CD4-positive, alpha-beta T cell treated with Interleukin-21 for 1 hour (primary cell): ENCODE results near the gene OR2AG1.
"Not testable (repeated sequence)": the region's sequence is repeated elsewhere in the genome, so short reads cannot be mapped to it uniquely, and the experiment has no call there.

Experiments
- DNase-seq: peaks from one replicate; pipeline ENCODE4 v3.0.0-alpha.2; 2020

Gene OR2AG1

GRCh38 chr11:6799402-6799801, 16.6 kb downstream of the OR2AG1 start, which contains the start of gene OR6A2:
Gene OR6A2, minus strand, starts transcription at chr11:6799689. Its CDS starts 3,981 bp downstream, at chr11:6795708.
- no peak for DNase-seq

DNA sequence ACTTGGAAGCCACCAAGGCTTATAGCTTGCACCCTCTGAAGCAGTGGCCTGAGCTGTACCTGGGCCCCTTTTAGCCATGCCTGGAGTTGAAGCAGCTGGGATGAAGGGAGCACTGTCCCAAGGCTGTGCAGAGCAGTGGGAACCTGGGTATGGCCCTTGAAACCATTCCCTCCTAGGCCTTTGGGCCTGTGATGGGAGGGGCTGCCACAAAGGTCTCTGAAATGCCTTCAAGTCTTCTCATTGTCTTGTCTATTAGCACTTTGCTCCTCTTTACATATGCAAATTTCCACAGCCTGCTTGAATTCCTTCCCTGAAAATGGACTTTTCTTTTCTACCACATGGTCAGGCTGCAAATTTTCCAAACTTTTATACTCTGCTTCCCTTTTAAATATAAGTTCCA, 18.3 kb downstream of the OR2AG1 start:
- not testable (repeated sequence) for DNase-seq

GRCh38 chr11:6812390-6813005, 29.7 kb downstream of the OR2AG1 start:
- DNase-seq: peak; percentile 55

- no peak for DNase-seq
Observed at GRCh38 chr11:6813656-6814055, 30.8 kb downstream of the OR2AG1 start.

GRCh38 chr11:6817694-6818093, 34.9 kb downstream of the OR2AG1 start:
- no peak for DNase-seq

GRCh38 chr11:6818967-6819366, 36.1 kb downstream of the OR2AG1 start:
- no peak for DNase-seq

DNA sequence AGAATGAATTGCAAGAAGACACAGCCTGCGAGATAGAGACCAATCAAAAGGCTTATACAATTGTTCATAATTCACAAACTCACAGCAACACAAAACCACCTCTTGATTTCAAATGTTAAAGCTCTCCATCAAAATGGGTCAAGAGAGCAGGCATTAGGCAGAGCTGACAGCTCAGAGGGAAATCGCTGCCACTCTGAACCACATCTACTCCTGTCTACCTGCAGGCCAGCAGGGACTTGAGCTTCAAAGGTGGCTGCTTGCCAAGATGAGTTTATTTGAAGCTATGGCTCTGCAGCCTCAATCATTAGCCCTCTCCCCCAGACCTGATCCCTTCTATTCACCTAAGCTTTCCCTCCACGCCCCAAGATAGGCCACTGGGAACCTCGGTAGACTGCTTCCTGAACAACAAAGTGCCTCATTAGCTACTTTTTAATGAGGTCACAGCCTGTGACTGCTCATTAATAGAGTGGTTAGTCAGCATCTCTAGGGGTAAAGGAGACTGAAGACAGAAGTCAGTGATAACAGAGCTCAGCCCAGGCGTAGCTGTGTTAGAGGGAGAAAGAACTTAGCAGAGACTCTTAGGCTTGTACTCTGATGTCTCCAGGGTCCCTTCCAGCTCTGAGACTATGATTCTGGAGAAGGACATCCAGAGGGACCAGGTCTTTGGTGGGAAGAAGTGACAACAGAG, 41.5 kb downstream of the OR2AG1 start:
- no peak for DNase-seq

DNA sequence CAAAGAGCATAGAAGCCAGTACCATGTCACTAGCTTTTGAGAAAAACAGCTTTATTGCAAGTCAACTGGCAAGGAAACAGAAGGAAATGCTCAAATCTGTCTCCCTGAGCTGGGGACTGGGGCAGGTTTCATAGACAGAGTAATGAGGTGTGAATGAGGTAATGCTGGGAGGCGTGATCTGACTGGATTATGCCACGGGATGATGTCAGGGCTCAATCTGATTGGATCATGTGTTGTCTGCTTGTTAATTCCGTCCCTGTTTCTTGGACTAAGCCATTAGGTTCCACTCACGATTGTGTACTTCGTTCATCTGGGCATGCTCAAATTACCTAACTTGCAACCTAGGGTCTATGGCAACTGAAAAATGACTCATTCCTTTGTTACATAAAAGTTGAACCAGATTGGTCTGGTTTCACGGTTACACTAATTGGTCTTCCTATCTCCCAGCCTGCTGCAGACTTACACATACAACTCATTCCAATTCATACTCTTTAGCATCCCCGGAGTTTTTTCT, 42.5 kb downstream of the OR2AG1 start:
- no peak for DNase-seq

DNA sequence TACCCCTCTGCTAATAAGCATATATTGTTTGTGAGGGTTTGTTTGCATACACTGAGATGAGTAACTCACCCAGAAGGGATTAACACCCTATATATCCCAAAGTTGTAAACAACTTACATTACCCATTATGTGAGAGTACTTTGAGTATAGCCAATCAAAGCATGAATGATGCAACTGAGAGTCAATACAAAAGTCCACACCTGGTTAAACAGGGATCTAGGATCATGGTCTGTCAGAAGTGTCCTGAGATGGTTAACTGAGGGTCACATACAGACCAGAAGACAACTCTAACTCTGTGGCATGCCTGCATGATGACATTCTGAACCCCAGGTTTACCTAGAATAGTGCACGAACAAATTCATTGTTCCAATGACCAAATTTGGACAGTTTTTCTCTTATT, 45.3 kb downstream of the OR2AG1 start:
- DNase-seq: no peak

GRCh38 chr11:6833356-6833755, 50.5 kb downstream of the OR2AG1 start:
- DNase-seq: no peak

DNA sequence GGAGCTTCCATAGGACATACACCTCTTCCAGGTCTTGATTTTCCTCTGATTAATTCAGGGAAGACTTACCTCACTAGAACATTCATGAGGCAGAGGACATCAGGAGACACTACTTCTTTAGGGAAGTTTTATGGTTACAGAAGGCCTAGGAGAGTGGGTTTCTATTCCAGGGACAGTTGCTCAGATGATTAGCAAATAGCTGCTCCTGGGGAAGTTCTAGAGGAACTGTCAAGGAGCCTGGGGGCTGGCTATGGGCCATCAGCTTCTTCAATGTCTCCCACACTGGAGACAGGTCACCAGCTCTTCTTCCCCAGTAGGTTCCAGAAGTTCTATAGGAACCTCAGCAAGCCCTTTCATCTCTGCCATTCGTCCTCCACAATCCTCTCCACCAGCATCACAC, 51.2 kb downstream of the OR2AG1 start:
- DNase-seq: no peak
